GM18526 (cell line): ENCODE data around the gene TCAP.

Source experiments
- POLR2A ChIP-seq: IDR thresholded peaks from 3 replicates; pipeline ENCODE4 v1.6.1; 2011; ENCODE audit not compliant: insufficient read length; ENCODE audit errors: extremely low read depth

The TCAP gene

DNA sequence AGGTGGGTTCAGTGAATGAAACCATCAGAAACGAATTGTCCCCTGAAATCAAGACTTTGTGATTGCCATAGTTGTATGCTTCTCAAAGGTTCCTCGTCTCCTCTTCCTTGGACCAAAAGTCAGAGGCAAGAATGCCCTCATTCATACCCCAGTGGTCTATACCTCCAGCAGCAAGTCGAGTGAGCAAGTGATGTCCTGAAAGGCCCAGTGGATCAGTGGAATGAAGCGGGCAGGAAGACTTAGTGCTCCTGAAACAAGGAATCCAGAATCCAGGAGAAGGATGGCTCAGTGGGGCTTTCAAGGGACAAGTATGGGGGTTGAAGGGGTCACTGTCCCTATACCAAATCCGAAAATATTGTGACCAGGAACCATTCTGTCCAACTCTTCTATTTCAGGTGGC, 29.4 kb downstream of the TCAP start:
- TF ChIP-seq POLR2A = no peak

- TF ChIP-seq POLR2A = no peak
These were observed 29.9 kb downstream of the TCAP start for GRCh38 chr17:39695089-39695474.

DNA sequence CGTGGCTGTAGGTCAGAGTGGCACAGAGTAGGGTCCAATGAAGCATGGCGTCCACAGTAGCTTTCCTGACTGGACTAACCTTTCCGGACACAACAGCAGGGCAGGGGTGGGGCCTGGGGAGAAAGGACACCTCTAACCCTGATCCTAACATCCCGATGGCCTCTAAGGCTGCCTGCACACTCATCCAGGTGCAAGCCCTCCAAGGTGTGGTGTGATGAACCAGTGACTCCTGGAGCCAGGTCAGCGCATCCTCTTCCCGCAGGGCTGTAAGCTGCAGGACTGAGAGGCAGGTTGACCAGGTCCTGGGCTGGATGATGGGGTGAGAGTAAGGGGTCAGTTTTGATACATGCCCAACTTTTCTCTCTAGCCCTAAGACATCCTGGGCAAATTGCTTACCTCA, 31.6 kb downstream of the TCAP start:
- no peak for TF ChIP-seq POLR2A

DNA sequence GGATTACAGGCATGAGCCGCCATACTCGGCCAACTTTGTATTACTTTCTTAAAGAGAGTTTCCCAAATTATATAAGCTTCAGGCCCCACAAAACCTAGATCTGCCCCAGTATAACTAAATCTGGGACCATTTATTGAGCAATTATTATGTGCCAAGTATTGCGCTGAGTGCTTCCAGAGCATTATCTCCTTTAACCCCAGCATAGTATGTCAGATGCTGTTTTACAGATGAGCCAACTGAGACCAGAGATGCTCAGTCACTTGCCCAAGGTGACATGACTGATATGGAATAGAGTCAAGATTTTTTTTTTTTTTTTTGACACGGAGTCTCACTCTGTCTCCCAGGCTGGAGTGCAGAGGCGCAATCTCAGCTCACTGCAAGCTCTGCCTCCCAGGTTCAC, 32.8 kb downstream of the TCAP start:
- TF ChIP-seq POLR2A = no peak

DNA sequence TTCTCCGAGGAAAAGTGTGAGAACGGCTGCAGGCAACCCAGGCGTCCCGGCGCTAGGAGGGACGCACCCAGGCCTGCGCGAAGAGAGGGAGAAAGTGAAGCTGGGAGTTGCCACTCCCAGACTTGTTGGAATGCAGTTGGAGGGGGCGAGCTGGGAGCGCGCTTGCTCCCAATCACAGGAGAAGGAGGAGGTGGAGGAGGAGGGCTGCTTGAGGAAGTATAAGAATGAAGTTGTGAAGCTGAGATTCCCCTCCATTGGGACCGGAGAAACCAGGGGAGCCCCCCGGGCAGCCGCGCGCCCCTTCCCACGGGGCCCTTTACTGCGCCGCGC, 34.6 kb downstream of the TCAP start, which contains the start of gene ERBB2:
TSS of gene ERBB2 (plus strand) at position 247 of the 330 bp plus-strand sequence. CDS start 175 bp downstream, outside the sequence.
- no peak for TF ChIP-seq POLR2A

GRCh38 chr17:39700148-39700987, 35.2 kb downstream of the TCAP start:
- TF ChIP-seq POLR2A = no peak

GRCh38 chr17:39701012-39701783, 36.0 kb downstream of the TCAP start:
- TF ChIP-seq POLR2A = no peak

- no peak for TF ChIP-seq POLR2A
These were observed 36.8 kb downstream of the TCAP start for GRCh38 chr17:39701784-39702422.

- TF ChIP-seq POLR2A = no peak
These were observed 38.0 kb downstream of the TCAP start for GRCh38 chr17:39702901-39703893.

DNA sequence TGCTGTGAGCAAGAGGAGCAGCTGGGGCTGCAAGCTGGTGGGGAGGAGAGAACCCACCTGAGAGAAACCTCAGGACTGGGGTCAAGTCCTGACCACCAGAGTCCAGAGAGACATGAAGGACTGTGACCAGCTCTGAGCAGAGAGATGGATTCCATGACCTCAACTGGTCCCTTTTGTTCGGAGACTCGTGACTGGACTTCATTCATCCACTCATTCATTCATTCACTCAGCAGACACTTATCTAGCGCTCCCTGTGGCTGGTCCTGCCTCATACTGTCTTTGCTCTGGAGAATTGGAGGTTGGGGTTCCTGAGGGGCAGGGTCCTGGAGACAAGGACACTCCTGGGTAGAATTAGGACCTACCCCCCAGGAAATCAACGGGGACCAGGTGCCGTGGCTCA, 38.8 kb downstream of the TCAP start:
- TF ChIP-seq POLR2A = no peak

DNA sequence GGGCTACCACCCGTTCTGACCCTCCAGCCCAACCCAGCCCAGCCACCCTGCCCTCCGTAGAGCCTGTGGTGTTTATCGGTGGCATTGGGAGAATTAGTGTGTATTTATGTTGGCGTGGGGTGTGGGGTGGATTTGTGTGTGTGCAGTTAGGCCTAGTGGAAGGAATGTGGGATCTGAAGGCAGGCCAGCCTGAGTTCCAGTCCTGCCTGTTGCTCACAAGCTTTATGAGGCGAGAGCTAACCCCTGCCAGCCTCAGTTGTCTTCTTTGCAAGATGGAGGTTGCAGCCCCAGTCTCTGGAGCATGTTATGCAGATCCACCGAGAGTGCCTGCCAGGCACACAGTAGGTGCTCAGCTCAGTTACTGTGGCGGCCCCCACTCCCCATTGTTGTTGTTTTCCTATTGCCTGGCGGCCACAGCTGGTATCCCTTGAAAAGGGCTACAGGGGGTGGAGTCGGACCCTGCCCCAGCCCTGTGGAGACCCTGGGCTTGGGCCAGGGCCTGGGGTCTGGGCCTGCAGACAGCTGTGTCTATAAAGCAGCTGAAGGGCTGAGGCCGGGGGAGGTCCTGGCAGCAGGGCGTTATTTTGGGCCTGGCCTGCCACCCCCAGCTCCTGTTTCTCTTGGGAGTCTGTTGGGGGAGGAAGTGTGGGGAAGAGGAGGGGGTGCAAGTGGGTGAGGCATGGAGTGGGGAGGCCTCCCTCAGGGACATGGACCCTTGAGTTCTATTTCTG, 39.8 kb downstream of the TCAP start:
- no peak for TF ChIP-seq POLR2A

DNA sequence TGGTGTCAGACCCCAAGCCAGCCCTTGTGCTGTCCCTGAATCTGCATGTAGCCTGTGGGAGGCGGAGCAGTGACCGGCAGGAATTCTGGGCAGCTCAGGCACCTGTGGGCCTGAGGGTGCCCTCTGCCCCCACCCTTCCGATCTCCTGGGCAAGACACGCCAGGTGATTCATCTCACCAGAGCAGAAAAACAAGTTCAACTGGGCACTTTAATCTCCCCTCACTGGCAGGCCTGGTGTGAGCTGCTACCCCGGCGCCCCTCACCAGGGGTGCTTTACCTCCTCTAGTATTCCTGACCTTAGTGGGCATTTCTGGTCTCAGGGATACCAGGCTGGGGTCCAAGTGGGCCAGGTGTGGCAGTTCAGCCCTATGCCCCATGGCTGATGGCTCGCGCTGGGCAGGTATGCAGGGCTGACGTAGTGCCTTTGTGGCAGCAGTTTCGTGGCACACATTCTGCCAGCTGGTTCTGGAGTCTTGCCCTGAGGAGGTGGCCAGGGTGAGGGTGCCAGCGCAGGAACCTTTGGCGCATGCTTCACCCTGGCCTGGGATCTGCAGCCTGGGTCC, 40.7 kb downstream of the TCAP start:
- TF ChIP-seq POLR2A = no peak

GRCh38 chr17:39706383-39706782, 41.2 kb downstream of the TCAP start:
- TF ChIP-seq POLR2A = no peak

DNA sequence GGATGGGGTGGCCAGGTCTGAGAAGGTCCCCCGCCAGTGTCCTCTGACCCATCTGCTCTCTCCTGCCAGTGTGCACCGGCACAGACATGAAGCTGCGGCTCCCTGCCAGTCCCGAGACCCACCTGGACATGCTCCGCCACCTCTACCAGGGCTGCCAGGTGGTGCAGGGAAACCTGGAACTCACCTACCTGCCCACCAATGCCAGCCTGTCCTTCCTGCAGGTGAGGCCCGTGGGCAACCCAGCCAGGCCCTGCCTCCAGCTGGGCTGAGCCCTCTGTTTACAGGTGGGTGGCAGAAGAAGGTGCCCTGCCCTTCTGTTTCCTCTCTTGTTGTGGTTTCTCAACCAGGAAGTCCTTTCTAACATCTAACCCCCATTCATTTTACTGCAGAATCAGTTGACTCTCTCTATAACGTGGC, 41.8 kb downstream of the TCAP start:
- TF ChIP-seq POLR2A = no peak
